ENCODE results near the gene CAPN10. TPM values are rescaled to one million over a fixed set of nuclear protein-coding genes. Genes with fewer than 3 reads are reported as not detected.

CAPN10 gene
- total and polyA plus RNA-seq, 4 donors, result 28.2 to 42.9 (median 33.5) TPM

DNA sequence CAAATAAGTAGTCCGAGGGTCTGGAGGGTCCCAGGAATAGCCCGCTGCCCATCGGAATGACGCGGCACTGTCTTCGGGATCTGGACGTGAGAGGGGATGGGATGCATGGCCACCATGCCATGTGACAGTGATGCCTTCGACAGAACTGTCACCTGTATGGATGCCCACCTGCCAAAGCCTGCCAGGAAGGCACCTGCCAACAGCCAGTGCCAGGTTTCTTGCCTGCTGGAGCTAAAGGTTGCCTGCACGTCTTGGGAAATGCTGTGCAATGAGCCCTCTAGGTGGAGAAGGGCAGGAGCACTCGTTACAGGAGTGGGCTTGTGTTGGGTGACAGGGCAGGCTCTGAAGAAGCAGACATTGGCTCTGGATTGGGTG lies 59.3 kb downstream of the CAPN10 start:
- ATAC-seq (ENCODE audit: insufficient read depth, low FRiP score) (no peak), DNase-seq (no peak)
- Histone ChIP-seq H3K27ac (ENCODE audit: low read depth in 1 of 2, low read length in 1 of 2) (no peak overlapping the region), H3K9ac (ENCODE audit: insufficient read depth in 1 of 2, low read length in 2 of 2) (no peak overlapping the region), H3K4me3 (no peak overlapping the region), H3K36me3 (ENCODE audit: control insufficient read depth in 4 of 4, insufficient read depth in 4 of 4, low read length in 4 of 4) (no peaks in the 10 kb centered on the region), H3K9me3 (ENCODE audit: control insufficient read depth in 4 of 4, insufficient read depth in 3 of 4, low read length in 3 of 4) (peaks cover 0 to 7% (median 0%) of the 10 kb centered on the region in 4 donors), H3K27me3 (ENCODE audit: control insufficient read depth in 3 of 3, insufficient read depth in 3 of 3, low read length in 2 of 3) (peaks cover 3 to 11% (median 8%) of the 10 kb centered on the region in 3 donors), H3K4me1 (ENCODE audit: control insufficient read depth in 5 of 5, insufficient read depth in 5 of 5, low read length in 5 of 5) (no peaks in the 10 kb centered on the region)
- 91 to 94% methylated on average over 10 of the region's 10 CpGs for WGBS, 2 donors
- TF ChIP-seq, protein P1, sequence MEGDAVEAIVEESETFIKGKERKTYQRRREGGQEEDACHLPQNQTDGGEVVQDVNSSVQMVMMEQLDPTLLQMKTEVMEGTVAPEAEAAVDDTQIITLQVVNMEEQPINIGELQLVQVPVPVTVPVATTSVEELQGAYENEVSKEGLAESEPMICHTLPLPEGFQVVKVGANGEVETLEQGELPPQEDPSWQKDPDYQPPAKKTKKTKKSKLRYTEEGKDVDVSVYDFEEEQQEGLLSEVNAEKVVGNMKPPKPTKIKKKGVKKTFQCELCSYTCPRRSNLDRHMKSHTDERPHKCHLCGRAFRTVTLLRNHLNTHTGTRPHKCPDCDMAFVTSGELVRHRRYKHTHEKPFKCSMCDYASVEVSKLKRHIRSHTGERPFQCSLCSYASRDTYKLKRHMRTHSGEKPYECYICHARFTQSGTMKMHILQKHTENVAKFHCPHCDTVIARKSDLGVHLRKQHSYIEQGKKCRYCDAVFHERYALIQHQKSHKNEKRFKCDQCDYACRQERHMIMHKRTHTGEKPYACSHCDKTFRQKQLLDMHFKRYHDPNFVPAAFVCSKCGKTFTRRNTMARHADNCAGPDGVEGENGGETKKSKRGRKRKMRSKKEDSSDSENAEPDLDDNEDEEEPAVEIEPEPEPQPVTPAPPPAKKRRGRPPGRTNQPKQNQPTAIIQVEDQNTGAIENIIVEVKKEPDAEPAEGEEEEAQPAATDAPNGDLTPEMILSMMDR (IDR thresholded peaks at IDR 0.05; ENCODE audit: control extremely low read depth, extremely low read depth), result no peak

DNA sequence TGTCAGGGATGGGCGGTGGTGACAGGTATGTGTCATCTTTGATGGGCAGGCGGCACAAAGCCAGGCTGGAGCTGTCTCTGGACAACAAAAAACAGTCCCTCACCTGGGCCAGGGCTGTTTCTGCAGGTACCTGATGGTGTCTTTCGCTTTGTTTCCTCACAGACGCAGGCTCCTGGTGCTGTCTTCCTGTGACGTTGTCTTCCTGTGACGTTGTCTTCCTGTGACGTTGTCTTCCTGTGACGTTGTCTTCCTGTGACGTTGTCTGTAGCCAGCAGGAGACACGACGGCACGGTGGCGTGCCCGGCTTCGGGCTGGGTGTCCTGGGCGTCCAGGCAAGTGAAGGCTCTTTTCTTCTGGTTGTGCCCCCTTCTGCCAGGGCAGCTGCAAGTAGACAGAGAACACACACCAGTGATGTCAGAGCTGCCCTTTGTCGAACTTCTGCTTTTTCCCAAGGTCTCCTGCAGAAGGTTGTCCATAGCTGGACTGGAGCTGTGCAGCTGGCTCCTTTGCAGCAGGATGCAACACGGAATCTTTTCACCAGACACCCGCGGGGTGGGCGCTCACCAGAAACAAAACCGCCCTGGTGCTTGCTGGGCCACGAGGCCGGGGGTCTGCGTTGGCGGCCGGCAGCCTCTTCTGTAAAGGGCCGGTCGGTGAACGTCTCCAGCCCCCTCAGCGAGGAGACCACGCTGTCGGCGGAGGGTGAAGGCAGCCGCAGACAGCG lies 59.8 kb downstream of the CAPN10 start:
- no peak for DNase-seq
- H3K4me3 ChIP-seq, result no peak overlapping the region
- 78 to 81% methylated on average over 36 of the region's 36 CpGs for WGBS, 2 donors
- TF ChIP-seq, protein P1 (IDR thresholded peaks at IDR 0.05; ENCODE audit: control extremely low read depth, extremely low read depth), result no peak
- H3K9me3 ChIP-seq (ENCODE audit: control insufficient read depth in 4 of 4, insufficient read depth in 3 of 4, low read length in 3 of 4), result peaks cover 0 to 9% (median 0%) of the 10 kb centered on the region in 4 donors
- no peaks in the 10 kb centered on the region for H3K36me3 ChIP-seq (ENCODE audit: control insufficient read depth in 4 of 4, insufficient read depth in 4 of 4, low read length in 4 of 4)
- no peak overlapping the region for H3K9ac ChIP-seq (ENCODE audit: insufficient read depth in 1 of 2, low read length in 2 of 2)
- no peak for ATAC-seq (ENCODE audit: insufficient read depth, low FRiP score)
- H3K27me3 ChIP-seq (ENCODE audit: control insufficient read depth in 3 of 3, insufficient read depth in 3 of 3, low read length in 2 of 3), result peaks cover 3 to 10% (median 8%) of the 10 kb centered on the region in 3 donors
- no peaks in the 10 kb centered on the region for H3K4me1 ChIP-seq (ENCODE audit: control insufficient read depth in 5 of 5, insufficient read depth in 5 of 5, low read length in 5 of 5)
- no peak overlapping the region for H3K27ac ChIP-seq (ENCODE audit: low read depth in 1 of 2, low read length in 1 of 2)

DNA sequence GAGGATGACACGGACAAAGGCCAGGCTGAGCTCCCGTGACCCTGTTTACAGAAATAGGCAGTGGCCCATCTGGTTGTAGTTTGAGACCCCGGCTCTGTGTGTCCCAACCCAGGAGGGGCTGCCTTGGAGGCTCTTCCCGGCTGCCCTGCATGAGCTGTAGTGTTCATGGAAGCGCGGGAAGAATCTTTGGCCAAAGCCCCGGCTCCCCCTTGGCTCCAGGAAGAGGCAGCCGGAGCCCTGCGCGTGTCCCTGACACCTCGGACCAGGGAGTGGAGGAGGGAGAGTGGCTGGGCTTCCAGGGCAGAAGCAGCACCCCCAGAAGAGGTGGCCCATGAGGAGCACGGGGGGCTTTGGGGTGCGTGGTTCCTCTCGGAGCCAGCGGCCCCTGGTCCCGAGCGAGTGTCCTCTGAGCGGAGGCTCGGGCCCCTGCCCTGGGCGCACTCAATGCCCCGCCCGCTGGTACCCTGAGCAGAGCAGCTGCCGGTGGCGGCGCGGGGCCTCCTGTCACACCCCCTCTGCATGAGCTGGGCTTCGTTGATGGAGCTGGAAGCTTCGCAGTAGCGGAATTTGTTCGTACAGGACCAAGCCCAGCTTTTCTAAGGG lies 60.5 kb downstream of the CAPN10 start:
- Histone ChIP-seq H3K9ac (ENCODE audit: insufficient read depth in 1 of 2, low read length in 2 of 2) (no peak overlapping the region), H3K4me3 (no peak overlapping the region), H3K27me3 (ENCODE audit: control insufficient read depth in 3 of 3, insufficient read depth in 3 of 3, low read length in 2 of 3) (peaks cover 3 to 10% (median 8%) of the 10 kb centered on the region in 3 donors), H3K4me1 (ENCODE audit: control insufficient read depth in 5 of 5, insufficient read depth in 5 of 5, low read length in 5 of 5) (no peaks in the 10 kb centered on the region), H3K9me3 (ENCODE audit: control insufficient read depth in 4 of 4, insufficient read depth in 3 of 4, low read length in 3 of 4) (peaks cover 0 to 11% (median 0%) of the 10 kb centered on the region in 4 donors), H3K36me3 (ENCODE audit: control insufficient read depth in 4 of 4, insufficient read depth in 4 of 4, low read length in 4 of 4) (no peaks in the 10 kb centered on the region), H3K27ac (ENCODE audit: low read depth in 1 of 2, low read length in 1 of 2) (no peak overlapping the region)
- 70 to 81% methylated on average over 26 to 30 of the region's 30 CpGs for WGBS, 2 donors
- TF ChIP-seq, protein P1 (IDR thresholded peaks at IDR 0.05; ENCODE audit: control extremely low read depth, extremely low read depth), result no peak
- DNase-seq (no peak), ATAC-seq (ENCODE audit: insufficient read depth, low FRiP score) (no peak)
